Esophagus squamous epithelium (tissue), 4 donors: ENCODE measurements around the gene ZNF679.

ENCODE experiments used
- POLR2A ChIP-seq, 4 donors: fragments of 450-650 bp; IDR thresholded peaks; one replicate each; pipeline ENCODE4 v1.6.1; 2017; ENCODE audit warnings: antibody characterized with exemption in 4 of 4, mild to moderate bottlenecking in 4 of 4, moderate library complexity in 3 of 4
- TF ChIP-seq, protein P1 (sequence below), 6 experiments: fragments of 450-650 bp in 4 of 6; fragments of 200-600 bp in 2 of 6; sonication (generic) in 2 of 6; IDR thresholded peaks; one replicate each; pipeline ENCODE4 v1.5.1; 2016 to 2019; ENCODE audit warnings: antibody characterized with exemption in 6 of 6, mild to moderate bottlenecking in 4 of 6, moderate library complexity in 4 of 6

DNA sequence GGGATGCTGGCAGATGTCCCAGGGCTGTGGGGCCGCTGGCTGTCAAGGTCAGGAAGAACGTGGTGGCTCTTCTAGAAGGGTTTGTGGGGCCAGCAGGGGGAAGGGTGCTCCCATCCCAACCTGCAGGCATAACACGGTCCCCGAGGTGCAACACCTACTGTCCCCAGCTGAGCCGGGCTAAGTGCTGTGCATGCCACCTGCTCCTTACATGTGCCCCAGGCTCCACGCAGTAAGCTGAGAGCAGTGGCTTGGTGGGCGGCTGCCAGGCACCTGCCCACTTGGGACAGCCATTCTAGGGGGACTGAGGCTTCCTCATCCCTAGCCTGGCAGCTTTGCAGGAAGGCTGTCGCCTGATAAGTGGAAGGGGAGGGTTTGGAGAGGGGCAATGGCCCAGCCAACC, 35.5 kb upstream of the ZNF679 start:
- TF ChIP-seq POLR2A (IDR thresholded peaks at IDR 0.05) = no peak
- TF ChIP-seq, protein P1, sequence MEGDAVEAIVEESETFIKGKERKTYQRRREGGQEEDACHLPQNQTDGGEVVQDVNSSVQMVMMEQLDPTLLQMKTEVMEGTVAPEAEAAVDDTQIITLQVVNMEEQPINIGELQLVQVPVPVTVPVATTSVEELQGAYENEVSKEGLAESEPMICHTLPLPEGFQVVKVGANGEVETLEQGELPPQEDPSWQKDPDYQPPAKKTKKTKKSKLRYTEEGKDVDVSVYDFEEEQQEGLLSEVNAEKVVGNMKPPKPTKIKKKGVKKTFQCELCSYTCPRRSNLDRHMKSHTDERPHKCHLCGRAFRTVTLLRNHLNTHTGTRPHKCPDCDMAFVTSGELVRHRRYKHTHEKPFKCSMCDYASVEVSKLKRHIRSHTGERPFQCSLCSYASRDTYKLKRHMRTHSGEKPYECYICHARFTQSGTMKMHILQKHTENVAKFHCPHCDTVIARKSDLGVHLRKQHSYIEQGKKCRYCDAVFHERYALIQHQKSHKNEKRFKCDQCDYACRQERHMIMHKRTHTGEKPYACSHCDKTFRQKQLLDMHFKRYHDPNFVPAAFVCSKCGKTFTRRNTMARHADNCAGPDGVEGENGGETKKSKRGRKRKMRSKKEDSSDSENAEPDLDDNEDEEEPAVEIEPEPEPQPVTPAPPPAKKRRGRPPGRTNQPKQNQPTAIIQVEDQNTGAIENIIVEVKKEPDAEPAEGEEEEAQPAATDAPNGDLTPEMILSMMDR (IDR thresholded peaks at IDR 0.05) = no peak
